ENCODE measurements around the gene MCTP1. TPM values are rescaled to one million over a fixed set of nuclear protein-coding genes. Genes with fewer than 3 reads are reported as not detected.
A peak's percentile ranks its signal among the peaks of the same experiment; 100 is the strongest.

Gene MCTP1
- total and polyA plus RNA-seq, 2 donors from 2014 or later, result 1.4 to 19.3 TPM

- DNase-seq, result no peak
- Histone ChIP-seq H3K9me3 (ENCODE audit: control insufficient read depth in 2 of 3, insufficient read depth in 1 of 3, low read length in 3 of 3) (no peaks in the 10 kb centered on the region), H3K4me3 (ENCODE audit: low read length in 3 of 3) (no peak overlapping the region), H3K36me3 (ENCODE audit: control insufficient read depth in 2 of 3, insufficient read depth in 3 of 3, low read length in 3 of 3) (no peaks in the 10 kb centered on the region), H3K27me3 (ENCODE audit: control insufficient read depth, insufficient read depth, low read length) (no peaks in the 10 kb centered on the region), H3K9ac (ENCODE audit: low read length in 3 of 3) (no peak overlapping the region), H3K4me1 (ENCODE audit: control insufficient read depth in 2 of 3, insufficient read depth in 2 of 3, low read depth in 1 of 3, low read length in 3 of 3) (no peaks in the 10 kb centered on the region), H3K27ac (ENCODE audit: low read depth in 2 of 2, low read length in 2 of 2) (no peak overlapping the region)
- no peak for TF ChIP-seq CTCF (IDR thresholded peaks at IDR 0.05; ENCODE audit: borderline replicate concordance, extremely low read depth, insufficient read depth)
- FAIRE-seq, result no peak
- intact Hi-C loops (cut with DNase I), result no loop called here
Observed at GRCh38 chr5:94993491-94993890, 291.4 kb downstream of the MCTP1 start.

- H3K27ac ChIP-seq (ENCODE audit: low read depth in 2 of 2, low read length in 2 of 2), result no peak overlapping the region
- no peak for TF ChIP-seq CTCF (IDR thresholded peaks at IDR 0.05; ENCODE audit: borderline replicate concordance, extremely low read depth, insufficient read depth)
- DNase-seq, result peak in 2 of 5 donors; percentile 13 to 24
- no peak for FAIRE-seq
- H3K4me1 ChIP-seq (ENCODE audit: control insufficient read depth in 2 of 3, insufficient read depth in 2 of 3, low read depth in 1 of 3, low read length in 3 of 3), result no peaks in the 10 kb centered on the region
- no peaks in the 10 kb centered on the region for H3K27me3 ChIP-seq (ENCODE audit: control insufficient read depth, insufficient read depth, low read length)
- H3K36me3 ChIP-seq (ENCODE audit: control insufficient read depth in 2 of 3, insufficient read depth in 3 of 3, low read length in 3 of 3), result no peaks in the 10 kb centered on the region
- no peaks in the 10 kb centered on the region for H3K9me3 ChIP-seq (ENCODE audit: control insufficient read depth in 2 of 3, insufficient read depth in 1 of 3, low read length in 3 of 3)
- no peak overlapping the region for H3K4me3 ChIP-seq (ENCODE audit: low read length in 3 of 3)
- intact Hi-C loops (cut with DNase I), result no loop called here
- H3K9ac ChIP-seq (ENCODE audit: low read length in 3 of 3), result no peak overlapping the region
Observed at GRCh38 chr5:94992325-94992724, 292.6 kb downstream of the MCTP1 start.

GRCh38 chr5:94983861-94984535 lies 300.9 kb downstream of the MCTP1 start:
- FAIRE-seq, result no peak
- DNase-seq, result no peak
- intact Hi-C loops (cut with DNase I), result no loop called here
- no peak for TF ChIP-seq CTCF (IDR thresholded peaks at IDR 0.05; ENCODE audit: borderline replicate concordance, extremely low read depth, insufficient read depth)
- H3K9me3 ChIP-seq (ENCODE audit: control insufficient read depth in 2 of 3, insufficient read depth in 1 of 3, low read length in 3 of 3), result no peaks in the 10 kb centered on the region
- H3K4me1 ChIP-seq (ENCODE audit: control insufficient read depth in 2 of 3, insufficient read depth in 2 of 3, low read depth in 1 of 3, low read length in 3 of 3), result no peaks in the 10 kb centered on the region
- H3K4me3 ChIP-seq (ENCODE audit: low read length in 3 of 3), result no peak overlapping the region
- no peaks in the 10 kb centered on the region for H3K36me3 ChIP-seq (ENCODE audit: control insufficient read depth in 2 of 3, insufficient read depth in 3 of 3, low read length in 3 of 3)
- no peak overlapping the region for H3K27ac ChIP-seq (ENCODE audit: low read depth in 2 of 2, low read length in 2 of 2)
- no peaks in the 10 kb centered on the region for H3K27me3 ChIP-seq (ENCODE audit: control insufficient read depth, insufficient read depth, low read length)
- H3K9ac ChIP-seq (ENCODE audit: low read length in 3 of 3), result no peak overlapping the region

DNA sequence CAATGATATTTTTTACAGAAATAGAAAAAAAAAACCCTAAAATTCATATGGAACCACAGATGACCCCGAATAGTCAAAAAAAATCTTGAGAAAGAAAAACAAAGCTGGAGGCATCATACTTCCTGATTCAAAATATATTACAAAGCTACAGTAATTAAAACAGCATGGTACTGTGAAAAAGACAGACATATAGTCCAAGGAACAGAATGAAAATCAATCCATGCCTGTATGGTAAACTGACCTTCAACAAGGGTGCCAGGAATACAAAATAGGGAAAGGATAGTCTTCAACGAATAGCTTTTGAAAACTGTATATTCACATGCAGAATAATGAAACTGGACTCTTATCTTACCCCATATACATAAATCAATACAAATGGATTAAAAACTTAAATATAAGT lies 307.5 kb downstream of the MCTP1 start:
- intact Hi-C loops (cut with DNase I), result no loop called here
- peaks cover 0 to 10% (median 0%) of the 10 kb centered on the region in 3 donors for H3K9me3 ChIP-seq (ENCODE audit: control insufficient read depth in 2 of 3, insufficient read depth in 1 of 3, low read length in 3 of 3)
- no peak overlapping the region for H3K9ac ChIP-seq (ENCODE audit: low read length in 3 of 3)
- FAIRE-seq (no peak), DNase-seq (no peak)
- no peaks in the 10 kb centered on the region for H3K4me1 ChIP-seq (ENCODE audit: control insufficient read depth in 2 of 3, insufficient read depth in 2 of 3, low read depth in 1 of 3, low read length in 3 of 3)
- H3K27ac ChIP-seq (ENCODE audit: low read depth in 2 of 2, low read length in 2 of 2), result no peak overlapping the region
- no peak for TF ChIP-seq CTCF (IDR thresholded peaks at IDR 0.05; ENCODE audit: borderline replicate concordance, extremely low read depth, insufficient read depth)
- H3K36me3 ChIP-seq (ENCODE audit: control insufficient read depth in 2 of 3, insufficient read depth in 3 of 3, low read length in 3 of 3), result no peaks in the 10 kb centered on the region
- H3K27me3 ChIP-seq (ENCODE audit: control insufficient read depth, insufficient read depth, low read length), result no peaks in the 10 kb centered on the region
- no peak overlapping the region for H3K4me3 ChIP-seq (ENCODE audit: low read length in 3 of 3)

Measured in kidney (tissue), 14 donors.